AG09319 (cell line): ENCODE measurements around the gene MEIKIN.

ENCODE experiments used
- DNase-seq: peaks from one replicate; pipeline ENCODE4 v3.0.0-alpha.2; 2010; ENCODE audit warnings: low read depth; ENCODE audit errors: extremely low read depth
- TF ChIP-seq, protein P1 (sequence below): IDR thresholded peaks from 2 replicates; pipeline ENCODE4 v1.5.1; 2011; ENCODE audit warnings: low read depth, mild to moderate bottlenecking, inconsistent platforms, low read length, moderate library complexity

The MEIKIN gene

DNA sequence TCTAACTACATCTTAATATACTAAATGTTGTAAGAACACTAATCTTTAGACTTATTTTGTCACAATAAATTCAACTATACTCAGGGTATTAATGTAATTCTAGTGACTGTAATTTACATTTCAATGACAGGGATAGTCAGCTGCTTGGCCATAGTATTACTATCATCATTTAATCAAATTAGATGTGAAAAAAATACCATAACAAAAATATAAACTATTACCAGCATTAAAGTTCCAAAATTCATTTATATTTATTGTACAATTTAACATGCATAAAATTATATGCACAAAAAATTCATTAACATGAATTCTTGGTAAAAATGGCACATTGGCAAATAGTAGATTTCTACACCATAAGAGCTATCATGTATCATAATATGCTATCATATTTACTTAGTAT is 177.6 kb downstream of the MEIKIN start:
- no peak for DNase-seq
- TF ChIP-seq, protein P1, sequence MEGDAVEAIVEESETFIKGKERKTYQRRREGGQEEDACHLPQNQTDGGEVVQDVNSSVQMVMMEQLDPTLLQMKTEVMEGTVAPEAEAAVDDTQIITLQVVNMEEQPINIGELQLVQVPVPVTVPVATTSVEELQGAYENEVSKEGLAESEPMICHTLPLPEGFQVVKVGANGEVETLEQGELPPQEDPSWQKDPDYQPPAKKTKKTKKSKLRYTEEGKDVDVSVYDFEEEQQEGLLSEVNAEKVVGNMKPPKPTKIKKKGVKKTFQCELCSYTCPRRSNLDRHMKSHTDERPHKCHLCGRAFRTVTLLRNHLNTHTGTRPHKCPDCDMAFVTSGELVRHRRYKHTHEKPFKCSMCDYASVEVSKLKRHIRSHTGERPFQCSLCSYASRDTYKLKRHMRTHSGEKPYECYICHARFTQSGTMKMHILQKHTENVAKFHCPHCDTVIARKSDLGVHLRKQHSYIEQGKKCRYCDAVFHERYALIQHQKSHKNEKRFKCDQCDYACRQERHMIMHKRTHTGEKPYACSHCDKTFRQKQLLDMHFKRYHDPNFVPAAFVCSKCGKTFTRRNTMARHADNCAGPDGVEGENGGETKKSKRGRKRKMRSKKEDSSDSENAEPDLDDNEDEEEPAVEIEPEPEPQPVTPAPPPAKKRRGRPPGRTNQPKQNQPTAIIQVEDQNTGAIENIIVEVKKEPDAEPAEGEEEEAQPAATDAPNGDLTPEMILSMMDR = no peak

DNA sequence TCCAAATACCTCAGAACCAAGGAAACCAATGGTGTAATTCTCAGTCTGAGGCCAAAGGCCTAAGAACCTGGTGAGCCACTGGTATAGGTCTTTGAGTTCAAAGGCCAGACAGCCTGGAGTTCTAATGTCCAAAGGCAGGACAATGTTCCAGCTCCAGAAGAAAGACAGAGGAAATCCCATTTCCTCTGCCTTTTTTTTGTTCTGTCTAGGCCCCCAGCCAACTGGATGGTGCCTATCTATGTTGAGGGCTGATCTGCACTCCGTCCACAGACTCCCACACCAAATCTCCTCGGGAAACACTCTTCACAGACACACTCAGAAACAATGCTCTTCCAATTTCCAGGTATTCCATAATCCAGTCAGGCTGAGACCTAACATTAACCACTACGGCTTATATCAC is 178.8 kb downstream of the MEIKIN start:
- TF ChIP-seq, protein P1 = no peak
- no peak for DNase-seq

DNA sequence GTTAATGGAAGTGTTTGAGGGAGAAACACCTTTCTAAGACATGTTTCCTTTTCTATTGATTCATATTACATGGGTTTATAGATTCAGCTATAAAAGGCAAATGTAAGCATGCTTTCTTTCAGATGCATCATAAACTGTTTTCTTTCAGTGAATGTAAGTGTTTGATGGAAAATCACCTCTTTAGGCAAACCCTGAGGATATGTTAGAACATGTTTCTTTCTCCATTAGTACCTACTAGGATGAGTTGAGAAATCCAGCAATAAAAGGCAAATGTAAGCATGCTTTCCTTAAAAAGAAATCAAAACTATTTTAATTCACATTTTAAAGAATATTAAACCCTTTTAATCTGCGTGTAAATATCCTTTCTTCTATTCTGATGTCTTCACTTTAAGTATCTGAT is 180.2 kb downstream of the MEIKIN start:
- TF ChIP-seq, protein P1 = no peak
- no peak for DNase-seq

DNA sequence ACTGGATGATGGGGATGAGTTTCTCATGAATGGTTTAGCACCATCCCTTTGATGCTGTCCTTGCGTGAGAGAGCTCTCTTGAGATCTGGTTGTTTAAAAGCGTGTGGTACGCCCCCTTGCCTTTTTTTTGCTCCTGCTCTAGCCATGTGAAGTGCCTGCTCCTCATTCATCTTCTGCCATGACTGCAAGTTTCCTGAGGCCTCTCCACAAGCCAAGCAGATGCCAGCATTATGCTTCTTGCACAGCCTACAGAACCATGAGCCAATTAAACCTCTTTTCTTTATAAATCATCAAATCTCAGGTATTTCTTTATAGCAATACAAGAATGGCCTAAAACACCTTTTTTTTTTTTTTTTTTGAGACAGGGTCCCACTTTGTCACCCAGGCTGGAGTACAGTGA is 181.5 kb downstream of the MEIKIN start:
- DNase-seq = no peak
- TF ChIP-seq, protein P1 = no peak

DNA sequence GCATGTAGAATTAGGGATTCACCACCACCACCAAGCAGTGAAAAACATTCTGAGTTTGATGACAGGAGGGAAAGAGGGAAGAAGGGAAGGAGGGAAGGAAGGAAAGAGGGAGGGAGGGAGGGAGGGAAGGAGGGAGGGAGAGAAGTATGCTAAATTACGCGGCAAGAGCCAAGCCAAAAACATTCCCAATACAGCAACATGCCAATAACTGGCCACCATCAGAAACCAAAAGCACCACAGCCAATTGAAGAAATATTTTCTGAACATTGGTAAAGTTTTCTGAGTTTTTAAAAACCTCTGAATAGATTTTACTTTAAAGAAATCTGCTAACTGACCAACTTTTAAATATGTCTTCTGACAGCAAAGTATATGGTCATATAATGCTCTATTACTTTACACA is 184.7 kb downstream of the MEIKIN start:
- TF ChIP-seq, protein P1 = no peak
- DNase-seq = no peak

DNA sequence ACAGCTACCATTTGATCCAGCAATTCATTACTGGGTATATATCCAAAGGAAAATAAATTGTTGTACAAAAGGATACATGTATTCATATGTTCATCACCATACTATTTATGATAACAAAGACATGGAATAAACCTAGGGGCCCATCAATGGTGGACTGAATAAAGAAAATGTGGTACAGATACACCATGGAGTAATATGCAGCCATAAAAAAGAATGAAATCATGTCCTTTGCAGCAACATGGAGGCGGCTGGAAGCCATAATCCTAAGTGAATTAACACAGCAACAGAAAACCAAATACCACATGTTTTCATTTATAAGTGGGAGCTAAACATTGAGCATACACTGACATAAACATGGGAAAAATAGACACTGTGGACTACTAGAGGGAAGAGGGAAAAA is 185.8 kb downstream of the MEIKIN start:
- TF ChIP-seq, protein P1 = no peak
- no peak for DNase-seq

DNA sequence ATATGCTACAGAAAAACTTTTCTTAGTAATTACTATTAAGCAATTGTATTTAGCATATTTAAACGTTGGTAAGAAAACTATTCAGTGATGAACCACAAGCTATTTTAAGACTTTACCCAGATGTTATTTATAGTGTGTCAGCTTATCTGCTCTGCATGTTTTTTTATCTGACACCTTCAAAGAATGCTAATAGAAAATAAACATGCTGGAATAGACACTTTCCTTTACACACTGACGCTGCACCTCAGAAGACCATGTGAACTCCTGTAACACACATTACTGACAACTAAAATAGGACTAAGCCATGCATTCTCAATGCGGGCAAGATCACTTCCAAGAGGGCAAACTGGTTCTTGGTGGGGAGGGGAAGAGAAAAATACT is 187.0 kb downstream of the MEIKIN start:
- DNase-seq = no peak
- TF ChIP-seq, protein P1 = no peak
